NCI-H526 (cell line): ENCODE measurements around the gene ELL2.

Experiments
- DNase-seq, 2 experiments: peaks; one replicate each; lab custom pipeline; 2025; lab: John Stamatoyannopoulos, UW

Gene ELL2

GRCh38 chr5:95961617-95962474, at the start of gene ELL2:
TSS of gene ELL2 (minus strand) at chr5:95961851. CDS start at chr5:95961721, 130 bp downstream.
- DNase-seq, result peak; percentile 81 to 90

GRCh38 chr5:96008987-96009647, 47.5 kb upstream of the ELL2 start:
- DNase-seq, result no peak

- DNase-seq, result no peak
These were observed 46.8 kb upstream of the ELL2 start for GRCh38 chr5:96008487-96008886.

- DNase-seq, result no peak
These were observed 45.4 kb upstream of the ELL2 start for GRCh38 chr5:96007051-96007450.

GRCh38 chr5:96006291-96006690, 44.6 kb upstream of the ELL2 start:
- no peak for DNase-seq

GRCh38 chr5:96004754-96005153, 43.1 kb upstream of the ELL2 start:
- DNase-seq, result no peak

GRCh38 chr5:96004087-96004486, 42.4 kb upstream of the ELL2 start:
- no peak for DNase-seq

GRCh38 chr5:96001262-96001661, 39.6 kb upstream of the ELL2 start:
- no peak for DNase-seq

- DNase-seq, result no peak
These were observed 38.7 kb upstream of the ELL2 start for GRCh38 chr5:96000308-96000707.

- no peak for DNase-seq
These were observed 35.5 kb upstream of the ELL2 start for GRCh38 chr5:95996904-95997723.

GRCh38 chr5:95995962-95996489, 34.4 kb upstream of the ELL2 start:
- DNase-seq, result no peak

- DNase-seq, result no peak
These were observed 32.1 kb upstream of the ELL2 start for GRCh38 chr5:95993776-95994175.

GRCh38 chr5:95993266-95993665, 31.6 kb upstream of the ELL2 start:
- DNase-seq, result no peak

GRCh38 chr5:95989283-95990048, 27.8 kb upstream of the ELL2 start:
- DNase-seq, result no peak

GRCh38 chr5:95988877-95989276, 27.2 kb upstream of the ELL2 start:
- DNase-seq, result no peak

- no peak for DNase-seq
These were observed 26.4 kb upstream of the ELL2 start for GRCh38 chr5:95988094-95988493.

- DNase-seq, result no peak
These were observed 25.4 kb upstream of the ELL2 start for GRCh38 chr5:95986937-95987520.

GRCh38 chr5:95986001-95986400, 24.4 kb upstream of the ELL2 start:
- DNase-seq, result no peak

- DNase-seq, result no peak
These were observed 23.6 kb upstream of the ELL2 start for GRCh38 chr5:95985249-95985648.

GRCh38 chr5:95984287-95984938, 22.8 kb upstream of the ELL2 start:
- no peak for DNase-seq

- DNase-seq, result no peak
These were observed 21.9 kb upstream of the ELL2 start for GRCh38 chr5:95983509-95983908.
